CD8-positive, alpha-beta memory T cell (primary cell): Measurements from ENCODE around the gene MAPK4. TPM values are rescaled to one million over a fixed set of nuclear protein-coding genes. Genes with fewer than 3 reads are reported as not detected.

Experiments used
- CTCF ChIA-PET: fragments of 350-600 bp; sonication (Branson Sonifier 250); formaldehyde crosslinking; loops from one replicate; lab custom pipeline; 2021; ENCODE audit warnings: antibody characterized with exemption; lab: Charles Lee
- POLR2A ChIA-PET: fragments of 350-600 bp; sonication (Branson Sonifier 250); formaldehyde crosslinking; loops from one replicate; lab custom pipeline; 2021; ENCODE audit warnings: antibody characterized with exemption; lab: Charles Lee
- DNase-seq, 5 donors: peaks; one replicate each; pipeline versions ENCODE4 v3.0.0 to v3.0.0-alpha.2; 2020 to 2022; ENCODE audit warnings: mixed read lengths in 1 of 5
- H3K27ac ChIP-seq: one replicate; pipeline ENCODE4 v1.7.0; 2013; ENCODE audit warnings: low read depth, mild to moderate bottlenecking, low read length, moderate library complexity
- H3K27me3 ChIP-seq: 2 replicates; pipeline ENCODE4 v1.7.0; 2013; ENCODE audit warnings: low read length, mild to moderate bottlenecking; ENCODE audit not compliant: insufficient read depth, poor library complexity, severe bottlenecking
- H3K36me3 ChIP-seq: 2 replicates; pipeline ENCODE4 v1.7.0; 2013; ENCODE audit warnings: mild to moderate bottlenecking, low read length, moderate library complexity; ENCODE audit not compliant: insufficient read depth
- H3K4me1 ChIP-seq: 2 replicates; pipeline ENCODE4 v1.7.0; 2013; ENCODE audit warnings: mild to moderate bottlenecking, low read length, moderate library complexity; ENCODE audit not compliant: insufficient read depth
- H3K4me3 ChIP-seq: 2 replicates; pipeline ENCODE4 v1.7.0; 2013; ENCODE audit warnings: mild to moderate bottlenecking, low read length
- H3K9me3 ChIP-seq: 2 replicates; pipeline ENCODE4 v1.7.0; 2013; ENCODE audit warnings: mild to moderate bottlenecking, low read length
- H3K27ac Mint-ChIP-seq, 8 donors: one replicate each; pipeline ENCODE4 v1.8.0; 2020 to 2021; ENCODE audit warnings: mixed read lengths in 8 of 8, mild to moderate bottlenecking in 6 of 8, inconsistent platforms in 3 of 8, moderate library complexity in 3 of 8
- H3K27me3 Mint-ChIP-seq, 2 donors: one replicate each; pipeline ENCODE4 v1.8.0; 2020 to 2021; ENCODE audit warnings: mixed read lengths in 2 of 2, mild to moderate bottlenecking in 1 of 2, moderate library complexity in 1 of 2
- H3K36me3 Mint-ChIP-seq, 3 donors: one replicate each; pipeline ENCODE4 v1.8.0; 2020 to 2021; ENCODE audit warnings: mixed read lengths in 3 of 3, inconsistent platforms in 1 of 3, mild to moderate bottlenecking in 1 of 3
- H3K4me1 Mint-ChIP-seq, 3 donors: one replicate each; pipeline ENCODE4 v1.8.0; 2020 to 2021; ENCODE audit warnings: mixed read lengths in 3 of 3, inconsistent platforms in 1 of 3, mild to moderate bottlenecking in 1 of 3
- H3K4me3 Mint-ChIP-seq, 7 donors: one replicate each; pipeline ENCODE4 v1.8.0; 2020 to 2021; ENCODE audit warnings: mixed read lengths in 7 of 7, mild to moderate bottlenecking in 6 of 7, moderate library complexity in 4 of 7, inconsistent platforms in 2 of 7
- H3K9me3 Mint-ChIP-seq, 5 donors: one replicate each; pipeline ENCODE4 v1.8.0; 2020 to 2022; ENCODE audit warnings: mixed read lengths in 5 of 5, mild to moderate bottlenecking in 3 of 5, moderate library complexity in 2 of 5, inconsistent platforms in 1 of 5
- polyA plus RNA-seq: library from polyadenylated mRNA; unstranded; fragments of 300-500 nt; fragmentation: Illumina TruSeq; gene quantifications from one replicate; pipeline ENCODE4 v1.2.3, GENCODE V29; 2021
- total RNA-seq, 2 experiments: library from RNA; stranded (reverse); gene quantifications; one replicate each; pipeline ENCODE4 v1.2.3, GENCODE V29; 2021

MAPK4 gene
- total and polyA plus RNA-seq, 3 experiments from 2014 or later, result not detected

GRCh38 chr18:50659091-50660003 is 99.5 kb downstream of the MAPK4 start:
- ChIA-PET CTCF (no interaction called here), POLR2A (no interaction called here)
- DNase-seq, result no peak
- no peaks in the 10 kb centered on the region for H3K4me1 ChIP-seq
- H3K27me3 ChIP-seq, result no peaks in the 10 kb centered on the region
- Mint-ChIP-seq H3K36me3 (no peaks in the 10 kb centered on the region), H3K27me3 (peaks cover 0 to 8% of the 10 kb centered on the region in 2 donors), H3K4me3 (no peak overlapping the region), H3K9me3 (peaks cover 0 to 4% (median 0%) of the 10 kb centered on the region in 5 donors), H3K27ac (peak overlapping the region in 1 of 8 donors; percentile 24), H3K4me1 (no peaks in the 10 kb centered on the region)
- no peak overlapping the region for H3K4me3 ChIP-seq
- H3K9me3 ChIP-seq, result no peaks in the 10 kb centered on the region
- H3K36me3 ChIP-seq, result no peaks in the 10 kb centered on the region
- no peak overlapping the region for H3K27ac ChIP-seq

GRCh38 chr18:50661013-50661412 is 101.1 kb downstream of the MAPK4 start:
- no peak overlapping the region for H3K27ac ChIP-seq
- no peaks in the 10 kb centered on the region for H3K4me1 Mint-ChIP-seq
- POLR2A ChIA-PET, result no interaction called here
- H3K27me3 Mint-ChIP-seq, result peaks cover 0 to 6% of the 10 kb centered on the region in 2 donors
- CTCF ChIA-PET, result no interaction called here
- H3K9me3 Mint-ChIP-seq, result peaks cover 0 to 4% (median 0%) of the 10 kb centered on the region in 5 donors
- H3K36me3 ChIP-seq, result no peaks in the 10 kb centered on the region
- no peaks in the 10 kb centered on the region for H3K4me1 ChIP-seq
- H3K4me3 ChIP-seq, result no peak overlapping the region
- H3K4me3 Mint-ChIP-seq, result no peak overlapping the region
- H3K27me3 ChIP-seq, result no peaks in the 10 kb centered on the region
- no peak for DNase-seq
- no peaks in the 10 kb centered on the region for H3K9me3 ChIP-seq
- no peak overlapping the region for H3K27ac Mint-ChIP-seq
- H3K36me3 Mint-ChIP-seq, result no peaks in the 10 kb centered on the region

GRCh38 chr18:50662177-50662576 is 102.3 kb downstream of the MAPK4 start:
- DNase-seq, result no peak
- Histone ChIP-seq H3K4me1 (no peaks in the 10 kb centered on the region), H3K9me3 (no peaks in the 10 kb centered on the region), H3K27ac (no peak overlapping the region), H3K27me3 (no peaks in the 10 kb centered on the region), H3K36me3 (no peaks in the 10 kb centered on the region), H3K4me3 (no peak overlapping the region)
- no peaks in the 10 kb centered on the region for H3K36me3 Mint-ChIP-seq
- no peak overlapping the region for H3K27ac Mint-ChIP-seq
- CTCF ChIA-PET, result no interaction called here
- H3K27me3 Mint-ChIP-seq, result peaks cover 0 to 3% of the 10 kb centered on the region in 2 donors
- no peak overlapping the region for H3K4me3 Mint-ChIP-seq
- POLR2A ChIA-PET, result no interaction called here
- H3K4me1 Mint-ChIP-seq, result no peaks in the 10 kb centered on the region
- peaks cover 0 to 4% (median 0%) of the 10 kb centered on the region in 5 donors for H3K9me3 Mint-ChIP-seq

GRCh38 chr18:50662775-50663383 is 103.0 kb downstream of the MAPK4 start:
- Mint-ChIP-seq H3K4me3 (no peak overlapping the region), H3K27me3 (peaks cover 0 to 3% of the 10 kb centered on the region in 2 donors), H3K36me3 (no peaks in the 10 kb centered on the region), H3K9me3 (peaks cover 0 to 4% (median 0%) of the 10 kb centered on the region in 5 donors), H3K4me1 (no peaks in the 10 kb centered on the region), H3K27ac (no peak overlapping the region)
- H3K27ac ChIP-seq, result no peak overlapping the region
- H3K27me3 ChIP-seq, result no peaks in the 10 kb centered on the region
- ChIA-PET CTCF (no interaction called here), POLR2A (no interaction called here)
- H3K4me1 ChIP-seq, result no peaks in the 10 kb centered on the region
- no peak overlapping the region for H3K4me3 ChIP-seq
- no peaks in the 10 kb centered on the region for H3K9me3 ChIP-seq
- no peaks in the 10 kb centered on the region for H3K36me3 ChIP-seq
- no peak for DNase-seq

- no peaks in the 10 kb centered on the region for H3K27me3 ChIP-seq
- no peaks in the 10 kb centered on the region for H3K4me1 ChIP-seq
- peaks cover 0 to 3% of the 10 kb centered on the region in 2 donors for H3K27me3 Mint-ChIP-seq
- peaks cover 0 to 4% (median 0%) of the 10 kb centered on the region in 5 donors for H3K9me3 Mint-ChIP-seq
- no peak overlapping the region for H3K27ac Mint-ChIP-seq
- H3K36me3 Mint-ChIP-seq, result no peaks in the 10 kb centered on the region
- H3K27ac ChIP-seq, result no peak overlapping the region
- ChIA-PET POLR2A (no interaction called here), CTCF (no interaction called here)
- no peaks in the 10 kb centered on the region for H3K9me3 ChIP-seq
- no peak overlapping the region for H3K4me3 ChIP-seq
- H3K36me3 ChIP-seq, result no peaks in the 10 kb centered on the region
- no peak overlapping the region for H3K4me3 Mint-ChIP-seq
- DNase-seq, result no peak
- no peaks in the 10 kb centered on the region for H3K4me1 Mint-ChIP-seq
Measured at GRCh38 chr18:50663626-50664441, 103.9 kb downstream of the MAPK4 start.

- POLR2A ChIA-PET, result no interaction called here
Measured at GRCh38 chr18:50665015-50665414, 105.1 kb downstream of the MAPK4 start.

GRCh38 chr18:50665519-50665918 is 105.6 kb downstream of the MAPK4 start:
- Mint-ChIP-seq H3K27me3 (no peaks in the 10 kb centered on the region), H3K4me1 (no peaks in the 10 kb centered on the region), H3K27ac (no peak overlapping the region), H3K9me3 (peaks cover 0 to 4% (median 0%) of the 10 kb centered on the region in 5 donors), H3K36me3 (no peaks in the 10 kb centered on the region), H3K4me3 (no peak overlapping the region)
- Histone ChIP-seq H3K36me3 (no peaks in the 10 kb centered on the region), H3K4me1 (no peaks in the 10 kb centered on the region), H3K9me3 (no peaks in the 10 kb centered on the region), H3K27me3 (no peaks in the 10 kb centered on the region), H3K4me3 (no peak overlapping the region), H3K27ac (no peak overlapping the region)
- DNase-seq, result no peak
- ChIA-PET POLR2A (no interaction called here), CTCF (no interaction called here)

More at GRCh38 chr18:50665015-50665414, 105.1 kb downstream of the MAPK4 start:
- no peak overlapping the region for H3K4me3 ChIP-seq
- Mint-ChIP-seq H3K4me1 (no peaks in the 10 kb centered on the region), H3K36me3 (no peaks in the 10 kb centered on the region), H3K9me3 (peaks cover 0 to 4% (median 0%) of the 10 kb centered on the region in 5 donors), H3K4me3 (no peak overlapping the region), H3K27me3 (no peaks in the 10 kb centered on the region), H3K27ac (no peak overlapping the region)
- no peaks in the 10 kb centered on the region for H3K27me3 ChIP-seq
- no peaks in the 10 kb centered on the region for H3K9me3 ChIP-seq
- H3K36me3 ChIP-seq, result no peaks in the 10 kb centered on the region
- DNase-seq, result no peak
- no peaks in the 10 kb centered on the region for H3K4me1 ChIP-seq
- H3K27ac ChIP-seq, result no peak overlapping the region
- CTCF ChIA-PET, result no interaction called here
